ENCODE results near the gene VWA8. TPM values are rescaled to one million over a fixed set of nuclear protein-coding genes. Genes with fewer than 3 reads are reported as not detected.
A peak's percentile ranks its signal among the peaks of the same experiment; 100 is the strongest.

The VWA8 gene
- total RNA-seq, 4 donors from 2014 or later = 19.5 to 26.2 (median 21.6) TPM

GRCh38 chr13:41833831-41834230 is 127.1 kb downstream of the VWA8 start:
- DNase-seq (ENCODE audit: extremely low spot score) = no peak
- TF ChIP-seq CTCF (IDR thresholded peaks at IDR 0.05) (no peak), POLR2AphosphoS5 (IDR thresholded peaks at IDR 0.05) (no peak), POLR2A (IDR thresholded peaks at IDR 0.05; ENCODE audit: low read depth) (no peak), EP300 (IDR thresholded peaks at IDR 0.05) (no peak)
- Histone ChIP-seq H3K9me3 (no peaks in the 10 kb centered on the region), H3K27me3 (no peaks in the 10 kb centered on the region), H3K27ac (replicated peaks in 1 of 4) (no peak overlapping the region), H3K4me3 (no peak overlapping the region), H3K4me1 (no peaks in the 10 kb centered on the region), H3K36me3 (peaks cover 0 to 18% (median 2%) of the 10 kb centered on the region in 4 donors)
- intact Hi-C loops (cut with DNase I) = loop anchor here (5.0 kb wide), 1 partner anchor 162 kb away; no protein-coding TSS in a partner anchor

- Histone ChIP-seq H3K27me3 (no peaks in the 10 kb centered on the region), H3K9me3 (no peaks in the 10 kb centered on the region), H3K36me3 (peaks cover 0 to 18% (median 2%) of the 10 kb centered on the region in 4 donors), H3K4me1 (peaks cover 0 to 3% (median 1%) of the 10 kb centered on the region in 4 donors), H3K4me3 (no peak overlapping the region), H3K27ac (replicated peaks in 1 of 4) (no peak overlapping the region)
- intact Hi-C loops (cut with DNase I) = loop anchor here (5.0 kb wide), 1 partner anchor 161 kb away; no protein-coding TSS in a partner anchor
- no peak for TF ChIP-seq POLR2A (IDR thresholded peaks at IDR 0.05; ENCODE audit: low read depth)
- TF ChIP-seq POLR2AphosphoS5 (IDR thresholded peaks at IDR 0.05) = no peak
- 95% methylated on average over 7 of the region's 7 CpGs for WGBS
- no peak for DNase-seq (ENCODE audit: extremely low spot score)
Observed at GRCh38 chr13:41833201-41833600, 127.7 kb downstream of the VWA8 start.

- TF ChIP-seq CTCF (IDR thresholded peaks at IDR 0.05) = no peak
- no peak for TF ChIP-seq POLR2A (IDR thresholded peaks at IDR 0.05; ENCODE audit: low read depth)
- TF ChIP-seq POLR2AphosphoS5 (IDR thresholded peaks at IDR 0.05) = peak in 1 of 2 donors; percentile 71
- no peak for TF ChIP-seq EP300 (IDR thresholded peaks at IDR 0.05)
- DNase-seq (ENCODE audit: extremely low spot score) = no peak
- intact Hi-C loops (cut with DNase I) = loop anchor here (10.0 kb wide), 1 partner anchor 123 kb away; no protein-coding TSS in a partner anchor
- no peaks in the 10 kb centered on the region for H3K9me3 ChIP-seq
- 26% methylated on average over 5 of the region's 5 CpGs for WGBS
- peak overlapping the region; percentile 42 to 70 (median 56) for H3K27ac ChIP-seq (replicated peaks in 1 of 4)
- no peaks in the 10 kb centered on the region for H3K27me3 ChIP-seq
- no peak overlapping the region for H3K4me3 ChIP-seq
- peaks cover 0 to 19% (median 5%) of the 10 kb centered on the region in 4 donors for H3K36me3 ChIP-seq
- peaks cover 7 to 35% (median 26%) of the 10 kb centered on the region in 4 donors for H3K4me1 ChIP-seq
Observed at GRCh38 chr13:41827507-41828213, 133.2 kb downstream of the VWA8 start.

- intact Hi-C loops (cut with DNase I) = loop anchor here (10.0 kb wide), 1 partner anchor 121 kb away; no protein-coding TSS in a partner anchor
Observed at GRCh38 chr13:41825691-41826090, 135.2 kb downstream of the VWA8 start.

More at GRCh38 chr13:41825691-41826090, 135.2 kb downstream of the VWA8 start:
- Histone ChIP-seq H3K27ac (replicated peaks in 1 of 4) (no peak overlapping the region), H3K9me3 (no peaks in the 10 kb centered on the region), H3K4me1 (peaks cover 8 to 36% (median 30%) of the 10 kb centered on the region in 4 donors), H3K27me3 (no peaks in the 10 kb centered on the region), H3K4me3 (no peak overlapping the region), H3K36me3 (peaks cover 0 to 19% (median 3%) of the 10 kb centered on the region in 4 donors)
- no peak for DNase-seq (ENCODE audit: extremely low spot score)
- TF ChIP-seq CTCF (IDR thresholded peaks at IDR 0.05) (no peak), POLR2AphosphoS5 (IDR thresholded peaks at IDR 0.05) (no peak), EP300 (IDR thresholded peaks at IDR 0.05) (no peak), POLR2A (IDR thresholded peaks at IDR 0.05; ENCODE audit: low read depth) (no peak)
